Dermis microvascular lymphatic vessel endothelial cell (primary cell): ENCODE data around the gene NTM. TPM values are rescaled to one million over a fixed set of nuclear protein-coding genes. Genes with fewer than 3 reads are reported as not detected.

Experiments used
- DNase-seq, 2 donors: peaks; one replicate each; pipeline versions ENCODE4 v3.0.0 to v3.0.0-alpha.2; 2010; ENCODE audit warnings: low read depth in 2 of 2
- total RNA-seq: library from RNA; depleted of rRNA; stranded (reverse); fragments of >200 nt; gene quantifications from 2 replicates; pipeline ENCODE4 v1.2.1, GENCODE V29; 2014

The NTM gene
- total RNA-seq, 1 donor from 2014 or later = under 0.01 TPM

DNA sequence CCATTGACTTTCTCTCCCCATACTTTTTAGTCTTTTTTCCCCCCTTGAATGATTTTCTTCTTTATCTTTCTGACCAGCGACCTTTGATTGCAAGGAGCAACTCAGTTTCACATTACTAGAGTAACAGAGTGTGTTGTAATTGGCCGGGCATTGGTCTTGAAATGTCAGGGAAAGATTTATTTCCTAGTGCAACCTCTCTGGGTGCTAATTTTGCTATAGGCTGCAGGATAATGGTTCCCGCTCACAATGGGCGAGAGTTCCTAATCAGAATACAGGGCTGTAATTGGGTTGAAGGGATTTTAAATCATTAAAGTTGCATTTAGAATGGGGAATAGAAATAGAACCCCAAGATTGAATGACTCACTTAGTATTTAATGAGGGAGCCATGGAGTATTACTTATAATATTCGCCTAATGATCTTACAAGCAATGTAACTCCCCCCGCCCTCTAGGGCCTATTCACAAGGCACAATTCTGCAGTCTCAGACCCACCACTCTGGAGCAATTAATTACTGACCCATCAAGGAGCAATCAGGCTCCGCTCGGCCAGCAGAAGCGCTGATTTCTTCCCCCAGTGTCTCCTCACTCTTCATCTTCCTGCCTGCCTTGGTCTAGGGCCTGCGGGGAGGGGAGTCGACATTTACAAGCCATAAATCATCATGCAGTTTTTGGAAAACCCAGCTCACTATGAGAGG is 725.9 kb downstream of the NTM start:
- DNase-seq = no peak

DNA sequence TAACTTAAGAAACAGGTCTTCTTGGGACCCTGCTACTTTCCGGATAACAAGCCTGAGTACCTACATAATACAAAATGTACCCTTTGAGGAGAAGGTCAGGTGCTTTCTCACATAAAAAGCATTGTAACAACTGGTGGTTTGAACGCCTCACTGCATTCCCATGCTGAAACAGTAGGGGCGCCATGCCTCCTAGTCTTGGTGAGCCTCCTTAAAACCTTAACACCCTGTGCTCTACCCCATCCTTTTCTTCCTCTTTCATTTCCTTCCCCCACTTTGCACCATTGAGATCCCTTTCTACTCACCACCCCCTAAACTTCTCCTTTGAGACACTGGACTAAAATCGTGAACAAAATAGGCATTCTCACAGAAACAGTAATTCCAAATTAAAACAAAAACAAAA is 729.3 kb downstream of the NTM start:
- DNase-seq = no peak

DNA sequence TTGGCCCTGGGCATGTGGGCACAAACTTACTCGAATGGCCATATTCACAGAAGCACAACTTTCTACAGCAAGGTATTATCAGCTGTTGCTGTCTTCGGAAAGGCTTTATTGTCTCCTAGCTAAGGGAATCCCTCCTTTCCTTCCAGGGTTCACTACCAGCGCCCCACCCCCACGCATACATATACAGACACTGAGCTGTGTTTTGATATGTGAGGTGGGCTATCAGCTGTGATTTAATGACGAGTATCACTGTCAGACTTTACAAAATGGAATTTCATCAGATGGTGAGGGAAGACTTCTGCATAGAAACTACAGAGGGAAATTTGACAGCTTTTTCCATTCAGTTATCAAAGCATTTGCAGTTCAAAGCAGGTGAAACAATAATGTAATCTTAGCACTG is 730.2 kb downstream of the NTM start:
- DNase-seq = no peak

DNA sequence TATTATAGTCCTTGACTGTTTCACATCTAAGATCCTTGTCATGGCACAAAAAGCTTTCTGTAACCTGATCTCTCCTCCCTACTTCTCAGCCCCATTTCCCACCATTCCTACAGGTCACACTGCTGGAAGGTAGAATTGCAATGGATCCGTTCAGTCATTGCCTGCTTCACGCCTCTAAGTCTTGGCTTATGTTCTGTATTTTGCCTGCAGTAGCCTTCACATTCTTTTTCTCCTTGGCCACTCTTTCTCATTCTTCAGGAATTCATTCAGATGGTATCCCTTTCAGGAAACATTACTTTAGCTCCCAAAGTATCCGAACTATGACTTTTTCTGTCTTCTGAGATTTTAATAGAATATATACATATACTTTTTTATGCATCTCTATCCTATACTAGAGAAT is 731.5 kb downstream of the NTM start:
- no peak for DNase-seq

DNA sequence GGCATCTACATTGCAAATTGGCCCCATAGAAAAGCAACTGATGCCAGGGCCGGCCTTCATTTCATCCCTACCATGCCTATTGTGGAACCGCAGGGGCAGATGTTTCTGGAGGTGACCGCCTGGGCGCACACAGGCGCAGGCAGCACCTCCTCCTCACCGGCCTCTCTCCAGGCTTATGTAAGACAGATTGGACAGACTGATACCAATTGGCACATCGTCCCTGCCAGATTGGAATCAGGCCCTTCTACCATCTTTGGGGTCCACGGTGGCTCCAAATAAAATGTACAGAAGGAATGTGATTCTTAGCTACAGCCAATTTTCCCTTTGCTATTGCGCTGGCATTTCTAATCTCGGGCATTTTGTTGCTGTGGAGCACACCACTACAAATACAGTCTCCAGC is 732.6 kb downstream of the NTM start:
- no peak for DNase-seq

DNA sequence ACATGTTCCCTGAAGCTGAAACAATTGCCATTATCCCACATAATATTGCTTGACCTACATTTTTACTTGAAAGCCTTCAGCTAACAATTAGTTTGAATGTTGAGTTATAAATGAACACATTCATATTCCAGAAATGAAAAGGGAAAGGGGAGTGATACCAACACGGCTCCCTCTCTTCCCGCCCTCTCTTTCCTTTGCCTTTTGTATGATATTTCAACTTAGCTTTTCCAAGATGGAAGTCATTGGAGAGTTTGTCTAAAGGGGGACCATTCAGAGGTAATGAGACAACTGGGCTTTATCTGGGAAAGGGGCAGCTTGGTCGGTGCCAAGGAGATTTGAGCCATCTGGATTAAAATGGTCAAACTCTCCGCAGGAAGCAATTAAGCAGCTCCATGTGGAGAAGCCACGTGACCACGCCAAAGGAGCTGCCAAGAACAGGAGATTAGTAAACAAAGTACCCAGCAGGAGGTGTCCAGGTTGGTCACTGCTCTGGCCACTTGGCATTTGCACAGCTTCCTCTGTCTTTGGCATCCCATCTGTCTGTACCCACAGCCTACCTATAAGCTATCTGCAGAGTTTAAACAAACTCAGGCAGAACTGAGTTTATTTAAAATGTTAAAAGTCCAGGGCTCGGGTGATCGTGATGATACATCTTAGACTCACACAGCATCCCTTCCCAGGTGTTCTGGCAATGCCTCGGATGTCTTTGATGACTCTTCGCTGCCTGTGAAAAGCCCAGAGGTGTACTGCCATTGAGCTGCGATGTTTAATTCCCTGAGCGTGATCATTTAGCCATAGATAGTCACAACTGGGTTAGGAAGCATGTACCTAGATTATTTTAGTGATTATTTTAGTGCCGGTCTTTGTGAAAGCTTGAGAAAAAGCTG is 735.9 kb downstream of the NTM start:
- no peak for DNase-seq

DNA sequence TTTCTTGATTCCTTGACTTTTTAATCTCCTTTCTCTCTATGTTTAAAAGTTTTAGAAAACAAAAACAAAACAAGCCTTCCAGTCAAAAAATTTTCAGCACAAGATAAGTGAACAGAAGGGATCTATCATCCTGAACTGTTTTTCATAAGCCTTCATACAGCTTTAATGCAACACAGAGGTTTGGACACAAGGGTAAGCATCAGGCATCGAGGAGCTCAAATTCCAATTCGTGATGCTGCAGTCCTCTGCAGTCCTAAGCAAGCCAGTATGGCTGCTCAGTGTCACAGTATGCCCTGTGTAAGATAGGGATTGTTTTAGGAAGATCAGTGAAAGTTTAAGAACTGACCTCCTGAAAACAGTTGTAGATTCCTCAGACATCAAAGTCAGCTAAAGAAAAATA is 740.9 kb downstream of the NTM start:
- DNase-seq = no peak

DNA sequence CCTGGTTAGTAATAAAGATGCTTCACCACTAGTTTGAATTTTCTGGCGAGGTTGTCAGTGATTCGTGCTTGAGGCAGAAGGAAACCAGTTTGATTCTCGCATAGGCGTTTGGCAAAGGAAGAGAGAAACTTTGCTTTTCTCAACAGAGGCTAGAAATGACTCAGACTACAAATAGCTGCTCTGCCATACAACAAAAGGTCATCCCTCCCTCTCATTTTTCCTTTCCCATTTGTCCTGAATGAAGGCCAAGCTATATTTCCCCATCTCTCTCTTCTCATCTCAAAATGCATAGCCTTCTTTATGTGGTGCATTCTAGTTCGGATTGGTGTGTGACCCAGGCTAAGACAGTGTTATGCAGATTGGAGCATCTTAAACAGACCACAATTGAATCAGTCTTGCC is 741.4 kb downstream of the NTM start:
- DNase-seq = peak in 1 of 2 donors; percentile 6

DNA sequence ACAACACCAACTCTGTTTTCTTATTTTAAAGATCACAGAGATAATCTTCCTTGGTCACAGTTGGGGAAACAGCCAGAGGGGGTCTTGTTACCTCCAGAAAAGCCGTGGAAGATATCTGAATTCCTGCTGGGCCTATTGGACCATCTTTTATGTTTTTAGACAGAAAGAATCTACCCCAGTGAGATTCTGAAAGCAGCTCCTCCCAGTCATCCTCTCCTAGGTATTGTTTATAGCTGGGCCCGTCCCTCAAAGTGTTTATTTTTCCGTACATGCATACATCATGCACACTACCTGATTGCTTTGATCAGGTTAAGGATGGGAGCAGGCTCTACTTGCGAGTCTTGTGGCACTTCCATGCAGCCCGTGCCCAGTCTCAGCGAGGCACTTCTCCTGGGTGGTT is 742.4 kb downstream of the NTM start:
- no peak for DNase-seq

DNA sequence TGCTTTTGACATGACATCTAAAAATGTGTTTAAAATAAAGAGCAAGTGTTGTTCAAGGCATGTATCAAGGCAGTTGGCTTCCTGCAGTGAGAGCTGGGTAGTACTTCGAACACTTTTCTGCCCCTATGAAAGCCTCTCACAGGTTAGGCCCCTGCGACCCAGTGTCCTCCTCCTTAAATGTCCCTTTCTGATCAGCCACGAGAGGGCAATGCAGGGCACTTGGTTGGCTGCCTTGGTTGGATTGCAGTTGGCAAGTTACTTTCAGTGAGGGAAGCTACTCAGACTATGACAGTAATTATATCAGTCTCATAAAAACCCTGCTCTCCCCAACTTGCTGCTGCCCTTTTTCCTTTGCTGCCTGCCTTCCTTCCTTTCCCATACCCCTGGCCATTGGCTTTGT is 743.8 kb downstream of the NTM start:
- DNase-seq = peak in 1 of 2 donors; percentile 17

DNA sequence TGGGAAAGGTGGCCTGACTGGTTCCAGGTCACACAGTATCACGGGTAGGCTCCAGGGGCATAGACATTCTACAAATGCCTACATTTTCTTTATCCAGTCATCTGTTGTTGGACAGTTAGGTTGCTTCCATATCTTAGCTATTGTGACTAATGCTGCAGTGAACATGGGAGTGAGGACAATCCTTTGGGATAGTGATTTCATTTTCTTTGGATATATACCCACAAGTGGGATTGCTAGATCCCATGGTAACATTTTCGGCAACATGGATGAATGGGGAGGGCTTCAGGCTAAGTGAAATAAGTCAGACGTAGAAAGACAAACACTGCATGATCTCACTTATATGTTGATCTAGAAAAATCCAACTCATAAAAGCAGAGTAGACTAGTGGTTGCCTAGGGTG is 744.3 kb downstream of the NTM start:
- DNase-seq = no peak

DNA sequence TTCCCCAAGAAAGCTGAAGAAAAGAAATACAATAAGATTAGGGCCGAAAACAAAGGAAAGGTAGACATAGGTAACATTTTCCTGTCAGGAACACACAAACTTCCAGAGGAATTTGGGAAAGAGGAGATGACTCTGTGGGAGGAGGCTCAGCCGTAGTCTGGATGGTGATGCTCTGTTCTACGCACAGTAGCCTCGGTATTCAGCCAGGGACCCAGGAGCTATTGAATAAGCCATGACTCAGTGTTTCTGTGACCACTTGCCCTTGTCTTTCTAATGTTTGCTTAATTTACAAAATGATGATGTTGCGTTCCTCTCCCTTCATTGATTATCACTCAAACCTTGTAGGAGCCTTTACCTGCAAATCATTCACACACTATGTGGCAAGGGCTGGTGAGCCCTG is 745.0 kb downstream of the NTM start:
- no peak for DNase-seq

DNA sequence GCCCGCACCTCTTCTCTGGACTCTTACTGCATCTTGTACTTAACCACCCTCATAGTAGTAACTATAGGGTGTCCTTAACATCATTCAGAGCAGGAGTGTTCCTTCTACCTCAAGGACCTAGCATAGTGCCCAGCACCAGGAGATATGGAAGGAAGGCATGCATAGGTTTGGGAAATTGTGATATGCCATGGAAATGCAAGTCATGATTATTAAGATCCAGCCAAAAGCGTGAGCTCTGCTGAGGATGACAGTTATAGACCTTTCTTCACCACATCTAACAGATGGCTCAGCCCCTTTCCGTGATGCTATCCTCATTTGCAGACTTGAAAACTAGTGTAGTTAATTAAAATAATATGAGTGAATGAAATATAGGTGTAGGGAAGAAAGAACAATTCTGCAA is 746.1 kb downstream of the NTM start:
- no peak for DNase-seq

DNA sequence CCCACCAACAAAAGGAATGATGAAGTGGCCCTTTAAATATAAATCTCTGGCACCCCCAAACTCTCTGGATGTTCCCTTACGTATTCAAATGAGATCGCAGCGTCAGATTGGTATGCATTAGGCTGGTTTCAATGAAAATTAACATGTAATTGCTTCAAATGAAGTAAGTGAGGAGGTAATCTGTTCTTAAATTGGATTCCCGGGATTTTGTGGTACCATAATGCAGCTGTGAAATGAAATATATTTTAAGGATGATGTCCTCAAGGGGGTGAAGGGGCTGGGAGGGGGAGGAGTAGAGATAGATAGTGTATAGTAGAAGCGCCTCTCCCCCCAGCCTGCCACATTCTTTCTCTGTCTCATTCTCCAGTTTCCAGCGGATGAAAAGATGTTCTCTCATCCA is 748.2 kb downstream of the NTM start:
- DNase-seq = no peak

DNA sequence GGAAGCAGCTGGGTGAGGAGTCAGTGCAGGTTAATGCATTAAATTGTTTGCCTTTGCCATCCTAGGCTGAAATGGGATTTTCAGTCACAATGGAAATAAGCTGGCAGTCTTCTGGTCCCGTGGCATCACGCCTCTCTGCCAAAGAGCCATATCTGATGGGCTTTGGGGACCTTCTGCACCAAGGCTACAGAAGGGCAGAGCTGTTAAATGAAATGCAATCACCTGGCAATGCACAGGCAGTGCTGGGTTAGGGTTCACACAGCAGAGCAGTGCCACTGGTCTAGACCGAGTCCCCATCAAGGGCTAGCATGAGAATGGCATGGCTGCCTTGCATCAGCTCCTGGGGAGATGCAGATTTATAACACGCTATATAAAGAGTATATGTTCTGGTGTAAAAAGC is 749.2 kb downstream of the NTM start:
- DNase-seq = no peak

DNA sequence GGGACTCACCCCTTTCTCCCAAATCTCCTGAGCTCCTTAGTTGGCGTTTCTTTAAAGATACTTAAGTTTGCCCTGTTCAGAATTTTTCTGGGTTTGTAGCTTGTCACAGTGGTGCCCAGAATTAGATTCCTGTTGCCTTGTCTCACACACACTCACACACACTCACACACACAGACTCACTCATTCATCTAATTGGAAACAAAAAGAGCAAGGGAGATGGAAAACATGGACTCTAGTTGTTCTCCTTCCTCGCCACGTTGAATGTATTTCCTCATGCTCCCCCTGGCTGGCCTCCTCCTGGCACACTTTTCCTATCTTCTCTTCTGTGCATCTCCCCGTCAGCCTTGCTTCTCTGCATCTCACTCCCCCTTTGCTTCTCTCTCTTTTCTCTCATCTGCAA is 752.3 kb downstream of the NTM start:
- DNase-seq = no peak

DNA sequence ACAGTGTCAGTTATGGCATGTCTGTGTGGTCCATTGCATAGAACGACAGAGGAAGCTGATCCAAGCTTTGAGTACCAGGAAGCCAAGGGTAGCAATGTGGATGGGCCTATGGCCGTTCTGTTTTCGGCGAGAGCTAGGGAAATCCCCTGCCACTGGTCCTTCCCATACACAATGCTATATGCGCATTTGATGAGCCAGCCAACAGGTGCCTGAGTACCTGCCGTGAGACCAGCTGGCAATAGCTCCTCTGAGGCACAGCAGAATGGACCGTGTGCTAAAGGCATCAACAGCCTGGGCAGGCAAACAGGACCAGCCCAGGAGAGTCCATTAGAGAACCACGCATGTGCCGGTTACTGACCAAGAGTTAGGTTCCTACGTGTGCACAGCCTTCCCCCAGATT is 753.0 kb downstream of the NTM start:
- no peak for DNase-seq

DNA sequence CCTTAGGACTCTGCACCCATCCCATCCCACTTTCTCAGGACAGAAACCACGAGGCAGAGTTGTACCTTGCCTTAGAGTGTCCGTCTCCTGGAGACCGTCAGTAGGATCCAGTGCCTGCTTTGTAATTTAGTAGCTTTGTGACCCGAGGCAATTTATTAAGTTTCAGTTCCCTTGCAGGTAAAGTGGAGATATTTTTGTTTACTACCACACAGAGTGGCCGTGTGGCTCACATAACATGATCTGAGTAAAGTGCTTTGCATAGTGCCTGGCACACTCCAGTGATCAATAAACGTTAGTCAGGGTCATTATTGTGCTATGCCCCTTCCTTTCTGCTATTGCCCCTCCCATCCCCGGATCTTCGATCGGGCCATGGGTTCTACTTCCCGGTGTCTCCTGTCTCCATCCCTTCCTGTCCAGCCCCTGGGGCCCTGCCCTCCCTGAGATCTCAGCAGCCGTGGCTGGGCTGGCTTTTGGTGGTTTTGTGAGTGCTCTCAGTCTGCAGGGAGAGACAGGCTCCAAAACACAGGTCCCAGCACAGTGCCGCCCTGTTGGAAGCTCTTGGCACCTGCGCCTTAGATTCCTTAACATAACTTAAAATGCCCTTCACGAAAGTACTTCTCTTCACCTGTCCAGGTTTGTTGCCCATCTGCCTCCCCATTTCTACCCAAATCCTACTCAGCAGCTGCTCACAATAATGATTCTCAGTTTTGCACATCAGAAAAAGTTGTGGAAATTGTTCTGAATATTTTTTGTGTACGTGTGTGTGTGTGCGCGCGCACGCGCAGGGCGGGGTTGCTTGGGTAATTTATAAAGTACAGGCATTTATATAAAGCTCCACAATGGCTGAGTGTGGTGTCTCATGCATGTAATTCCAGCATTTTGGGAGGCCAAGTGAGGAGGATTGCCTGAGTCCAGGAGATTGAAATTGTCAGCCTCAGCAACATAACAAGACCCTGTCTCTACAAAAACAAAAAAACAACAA is 753.7 kb downstream of the NTM start:
- DNase-seq = no peak

DNA sequence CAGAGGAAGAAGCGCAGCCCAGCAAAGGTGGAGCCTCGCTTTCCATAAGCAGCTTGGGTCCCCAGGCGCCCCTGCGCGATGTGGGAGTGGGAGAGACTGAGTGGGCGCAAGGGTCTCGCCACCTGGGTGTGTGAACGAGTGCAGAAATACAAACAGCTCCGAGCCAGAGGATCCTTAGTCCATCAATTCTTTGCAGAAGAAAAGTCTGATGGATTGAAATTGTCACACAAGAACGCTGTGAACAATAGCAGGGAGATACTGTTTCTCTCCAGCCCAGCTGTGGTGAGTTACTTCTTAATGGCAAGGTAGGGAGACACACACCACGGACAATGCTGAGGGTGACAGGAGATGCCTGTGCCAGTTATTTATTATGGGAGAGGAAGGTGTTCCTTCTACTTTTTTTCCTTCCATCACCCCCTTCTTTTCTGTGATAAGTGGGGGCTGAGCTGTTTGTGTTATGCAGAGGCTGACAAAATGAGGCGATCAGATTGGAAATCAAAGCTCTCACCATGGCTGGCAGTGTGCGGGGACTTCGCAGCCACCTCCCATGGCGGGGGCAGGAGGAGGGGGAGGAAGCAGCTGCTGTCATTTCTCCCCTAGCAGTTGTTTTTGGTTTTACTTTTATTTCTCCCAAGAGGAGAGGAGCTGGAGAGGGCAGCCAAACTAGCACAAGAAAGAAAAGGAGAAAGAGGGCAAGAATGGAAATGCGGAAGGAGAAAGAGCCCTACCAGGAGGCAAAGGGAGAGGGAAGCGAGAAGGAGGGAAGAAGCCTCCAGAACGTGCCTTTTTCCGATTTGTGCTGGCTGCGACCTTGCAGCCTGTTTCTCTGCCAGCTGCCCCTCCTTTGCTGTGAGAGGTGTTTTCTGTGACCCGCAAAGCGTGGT is 755.8 kb downstream of the NTM start:
- DNase-seq = no peak

DNA sequence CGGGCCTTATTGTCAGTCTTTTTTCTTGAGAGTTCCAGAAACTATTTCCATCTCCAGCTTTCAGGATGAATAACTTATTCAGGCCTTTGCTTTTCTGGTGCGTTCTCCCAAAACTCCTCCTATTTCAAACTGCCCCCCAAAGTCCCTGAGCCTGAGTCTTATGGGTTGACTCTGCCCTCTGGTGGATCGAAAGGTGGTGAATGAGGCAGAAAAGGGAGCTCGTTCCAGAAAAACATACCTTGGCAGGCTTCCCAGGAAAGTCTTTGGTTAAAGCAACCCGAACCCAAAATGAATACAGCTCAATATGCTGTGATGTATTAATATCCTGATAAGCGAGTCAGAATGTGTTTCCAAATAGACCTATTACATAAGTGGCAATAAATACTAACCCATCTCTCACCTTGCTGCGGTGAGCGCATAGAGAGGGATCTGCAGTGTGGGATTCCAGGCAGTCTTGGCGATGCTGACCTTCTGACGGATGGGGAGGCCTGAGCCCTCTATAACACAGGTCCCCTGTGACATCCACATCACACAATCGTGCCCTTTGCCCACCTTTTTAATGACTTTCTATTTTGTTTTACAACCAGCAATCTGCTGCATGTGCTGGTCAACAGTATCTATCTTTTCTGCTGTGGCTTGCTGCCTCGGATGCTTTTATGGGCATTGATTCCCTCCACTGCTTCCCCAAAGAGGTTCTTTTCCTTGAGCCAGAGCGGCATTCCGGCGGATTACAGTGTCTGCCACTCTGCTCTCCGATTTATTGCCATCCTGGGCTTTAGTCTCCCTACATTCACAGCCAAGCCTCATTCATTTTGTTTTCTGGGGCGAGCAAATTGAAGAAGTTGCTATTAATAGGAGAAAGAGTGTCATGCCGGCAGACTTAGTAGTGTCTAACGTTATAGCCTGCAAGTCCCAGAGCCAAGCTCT is 756.8 kb downstream of the NTM start:
- DNase-seq = peak; percentile 14 to 42
